ENCODE data around the gene PRDM16. TPM values are rescaled to one million over a fixed set of nuclear protein-coding genes. Genes with fewer than 3 reads are reported as not detected.
A peak's percentile ranks its signal among the peaks of the same experiment; 100 is the strongest.

Gene PRDM16
- total RNA-seq, 1 donor from 2014 or later = 17.7 TPM

DNA sequence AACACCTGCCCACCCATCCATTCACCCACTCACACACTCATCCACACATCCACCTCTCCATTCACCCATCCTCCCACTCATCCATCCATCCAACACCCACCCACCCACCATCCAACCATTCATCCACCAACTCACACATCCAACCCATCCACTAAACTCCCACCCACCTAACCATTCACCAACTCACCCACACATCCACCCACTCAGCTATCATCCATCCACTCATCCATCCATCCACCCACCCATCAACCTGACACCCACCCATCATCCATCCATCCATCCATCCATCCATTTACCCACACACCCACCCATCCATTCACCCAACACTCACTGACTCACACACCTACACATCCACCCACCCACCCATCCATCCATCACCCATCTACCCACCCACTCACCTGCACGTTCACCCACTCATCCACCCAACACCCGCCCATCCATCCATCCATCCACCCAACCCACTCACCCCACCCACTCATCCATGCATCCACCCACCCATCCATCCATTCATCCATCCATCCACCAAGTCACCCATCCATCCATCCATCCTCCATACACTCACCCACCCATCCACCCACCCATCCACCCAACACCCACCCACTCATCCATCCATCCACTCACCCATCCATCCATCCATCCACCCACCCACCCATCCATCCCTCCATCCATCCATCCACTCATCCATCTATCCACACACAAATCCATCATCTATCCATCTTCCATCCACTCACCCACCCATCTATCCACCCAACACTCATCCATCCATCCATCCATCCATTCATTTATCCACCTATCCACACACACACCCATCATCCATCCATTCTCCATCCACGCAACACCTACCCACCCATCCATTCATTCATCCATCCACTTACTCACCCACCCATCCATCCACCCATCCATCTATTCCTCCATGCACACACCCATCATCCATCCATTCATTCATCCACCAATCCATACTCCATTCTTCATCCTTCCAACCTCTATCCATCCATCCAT lies 17.4 kb upstream of the PRDM16 start:
- DNase-seq (no peak), ATAC-seq (no peak)
- intact Hi-C loops (cut with micrococcal nuclease) = no loop called here

DNA sequence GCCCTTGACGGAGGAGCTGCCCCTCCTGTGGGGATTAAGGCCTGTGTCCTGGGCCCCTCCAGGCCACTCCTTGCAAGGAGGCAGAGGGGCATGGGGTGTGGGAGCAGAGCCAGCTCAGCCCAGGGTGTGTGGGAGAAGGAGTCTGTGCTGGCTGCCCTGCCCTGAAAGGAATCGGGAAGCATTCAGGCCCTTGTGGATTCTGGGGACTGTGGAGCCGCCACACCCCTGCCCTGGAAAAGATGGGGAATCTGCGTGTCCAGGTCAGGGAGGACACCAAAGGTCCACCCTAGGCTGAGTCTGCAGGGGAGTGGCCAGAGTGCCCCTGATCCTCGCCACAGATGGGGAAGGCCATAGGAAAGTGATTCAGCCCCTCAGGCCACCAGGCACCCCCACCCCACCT lies 16.5 kb upstream of the PRDM16 start:
- intact Hi-C loops (cut with micrococcal nuclease) = no loop called here

DNA sequence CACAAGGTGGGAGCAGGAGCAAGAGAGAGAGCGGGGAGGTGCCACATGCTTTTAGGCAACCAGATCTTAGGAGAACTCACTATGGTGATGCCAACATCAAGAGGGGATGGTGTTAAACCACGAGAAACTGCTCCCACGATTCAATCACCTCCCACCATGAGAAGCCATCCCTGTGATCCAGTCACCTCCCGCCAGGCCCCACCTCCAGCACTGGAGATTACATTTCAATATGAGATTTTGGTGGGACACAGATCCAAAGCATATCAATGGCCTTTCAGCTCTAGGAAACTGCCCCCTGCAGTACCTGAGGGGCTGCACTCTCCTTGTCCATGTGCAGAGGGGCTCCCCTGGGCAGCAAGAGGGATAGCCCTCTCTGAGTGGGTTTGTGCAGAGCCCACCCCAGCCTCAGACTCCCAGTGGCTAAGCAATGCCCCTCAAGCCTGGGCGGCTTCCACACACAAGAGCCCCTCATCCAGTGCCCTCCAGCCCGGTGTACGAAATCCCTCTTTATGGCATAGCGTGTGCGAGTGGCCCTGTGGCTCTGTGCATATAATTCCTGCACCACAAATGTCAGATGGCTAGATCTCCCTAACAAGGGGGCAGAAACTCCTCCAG lies 15.5 kb upstream of the PRDM16 start:
- intact Hi-C loops (cut with micrococcal nuclease) = no loop called here
- DNase-seq (no peak), ATAC-seq (no peak)

More for the DNA sequence above, 16.5 kb upstream of the PRDM16 start:
- no peak for DNase-seq
- ATAC-seq = no peak

DNA sequence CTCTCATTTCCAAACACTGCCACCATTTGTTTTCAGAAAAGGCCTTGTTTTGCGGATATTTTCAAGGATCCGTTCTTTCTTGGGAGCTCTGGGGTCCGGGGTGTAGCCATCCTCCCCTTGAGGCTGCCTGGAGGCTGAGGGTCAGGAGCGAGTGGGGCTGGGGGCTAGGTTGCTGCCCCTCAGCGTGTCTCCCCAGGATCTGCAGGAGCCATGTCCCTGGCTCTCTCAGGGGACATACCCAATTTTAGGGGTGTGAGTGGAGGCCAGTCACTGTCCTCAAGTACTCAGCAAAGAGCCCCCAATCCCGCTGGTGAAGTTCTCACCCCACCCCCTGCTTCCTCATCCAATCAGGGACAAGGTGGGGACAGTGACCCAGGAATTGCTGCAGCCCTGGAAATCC lies 15.0 kb upstream of the PRDM16 start:
- intact Hi-C loops (cut with micrococcal nuclease) = no loop called here
- DNase-seq (no peak), ATAC-seq (no peak)

DNA sequence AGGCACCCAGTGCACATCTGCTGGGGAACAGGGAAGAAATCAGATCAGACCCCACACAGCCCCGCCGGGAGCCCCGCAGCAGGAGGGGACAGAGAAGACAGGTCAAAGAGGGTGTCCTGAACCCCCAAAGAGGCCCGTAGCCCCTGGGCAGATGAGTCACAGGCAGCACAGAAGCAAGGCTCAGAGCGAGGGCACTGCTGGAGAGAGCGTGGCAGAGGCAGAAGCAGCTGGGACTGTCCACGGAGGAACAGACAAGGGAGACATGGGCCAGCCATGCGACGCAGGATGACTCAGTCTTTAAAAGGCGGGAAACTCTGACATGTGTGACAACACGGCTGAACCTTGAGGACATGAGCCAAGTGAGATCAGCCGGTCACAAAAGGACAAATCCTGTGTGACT lies 14.5 kb upstream of the PRDM16 start:
- DNase-seq = no peak
- no peak for ATAC-seq
- intact Hi-C loops (cut with micrococcal nuclease) = no loop called here

DNA sequence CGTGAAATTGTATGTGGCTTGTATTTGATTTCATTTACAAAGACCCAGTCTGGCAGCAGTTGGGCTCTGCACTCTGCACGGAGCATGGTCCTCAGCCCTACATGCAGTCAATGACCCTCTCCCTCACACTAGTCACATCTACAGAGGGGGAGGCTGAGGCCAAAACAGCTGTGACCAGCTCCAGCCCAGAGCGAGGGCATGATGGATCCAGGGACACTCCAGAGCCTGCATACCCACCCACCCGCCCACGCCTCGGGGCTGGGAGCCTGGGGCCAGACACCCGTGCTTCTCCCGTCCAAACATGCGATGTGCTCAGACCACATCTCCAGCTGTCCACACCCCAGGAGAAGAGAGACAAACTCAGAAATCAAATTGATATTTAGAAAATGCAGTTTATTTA lies 14.0 kb upstream of the PRDM16 start:
- intact Hi-C loops (cut with micrococcal nuclease) = no loop called here
- ATAC-seq = no peak
- no peak for DNase-seq

DNA sequence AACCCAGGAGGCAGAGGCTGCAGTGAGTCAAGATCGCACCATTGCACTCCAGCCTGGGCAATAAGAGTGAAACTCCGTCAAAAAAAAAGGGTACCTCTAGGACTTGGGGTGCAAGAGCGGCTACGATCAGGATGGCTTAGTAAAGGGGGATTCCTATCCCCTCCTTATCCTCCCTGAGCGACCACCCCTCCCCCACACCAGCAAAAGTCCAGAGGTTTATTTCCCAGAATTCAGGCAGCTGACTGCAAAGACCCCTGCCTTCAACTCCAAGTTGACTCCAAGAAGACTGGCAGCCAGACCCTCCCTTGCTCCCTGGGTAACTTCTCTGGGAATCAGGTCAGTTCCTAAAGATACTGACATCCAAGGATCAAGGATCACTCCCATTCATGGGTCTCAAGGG lies 12.4 kb upstream of the PRDM16 start:
- DNase-seq (no peak), ATAC-seq (no peak)
- intact Hi-C loops (cut with micrococcal nuclease) = no loop called here

DNA sequence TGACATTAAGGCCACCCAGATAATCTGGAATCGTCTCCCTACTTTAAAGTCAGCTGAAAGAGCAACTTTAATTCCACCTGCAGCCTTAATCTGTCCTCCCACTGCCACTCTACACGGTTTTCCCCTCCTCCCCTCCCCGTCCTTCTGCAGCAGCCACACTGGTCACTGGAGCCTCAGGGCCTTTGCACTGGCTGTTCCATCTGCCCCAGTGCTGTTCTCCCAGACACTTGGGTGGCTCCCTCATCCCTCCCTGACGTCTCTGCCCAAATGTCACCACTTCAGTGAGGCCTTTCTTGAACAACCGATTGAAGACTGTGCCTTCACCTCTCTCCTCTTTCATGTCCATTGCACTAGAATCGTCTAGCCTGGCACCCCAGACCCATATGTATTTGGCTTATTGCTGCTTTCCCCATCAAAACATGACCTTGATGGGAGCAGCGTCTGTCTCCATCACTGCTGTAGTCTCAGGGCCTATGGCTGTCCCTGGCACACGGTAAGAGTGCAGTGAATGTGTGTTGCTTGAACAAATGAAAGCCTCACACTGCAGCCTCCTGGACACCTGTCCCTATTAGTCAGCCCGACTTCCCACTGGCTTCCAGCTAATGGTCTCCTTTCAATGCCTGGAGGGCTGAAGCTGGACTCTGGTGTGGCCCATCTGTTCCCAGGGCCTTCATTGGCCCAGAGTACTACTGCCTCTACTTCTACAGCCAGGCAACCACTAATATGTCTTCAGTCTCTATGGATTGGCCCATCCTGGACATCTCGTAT lies 10.6 kb upstream of the PRDM16 start:
- ATAC-seq = no peak
- intact Hi-C loops (cut with micrococcal nuclease) = no loop called here
- DNase-seq = no peak

DNA sequence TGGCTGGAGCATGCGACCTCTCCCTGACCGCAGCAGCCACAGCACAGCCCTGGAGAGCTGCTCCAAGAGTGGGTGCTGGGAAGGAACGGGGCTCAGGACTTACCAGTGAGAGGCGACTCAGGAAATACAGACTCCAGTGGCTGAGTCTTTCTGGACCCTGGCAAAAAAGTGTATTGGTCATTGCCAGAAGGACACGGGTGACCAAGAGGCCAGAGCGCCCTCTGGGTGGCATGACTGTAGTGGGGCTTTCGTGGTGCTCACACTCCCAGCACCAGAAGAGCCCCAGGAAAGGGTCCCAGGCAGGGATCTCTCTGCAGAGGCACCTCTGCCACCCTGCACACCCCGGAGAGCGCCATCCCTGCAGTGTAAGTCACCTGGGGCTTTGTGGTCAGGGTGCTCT lies 8.9 kb upstream of the PRDM16 start:
- intact Hi-C loops (cut with micrococcal nuclease) = no loop called here
- ATAC-seq = no peak
- no peak for DNase-seq

DNA sequence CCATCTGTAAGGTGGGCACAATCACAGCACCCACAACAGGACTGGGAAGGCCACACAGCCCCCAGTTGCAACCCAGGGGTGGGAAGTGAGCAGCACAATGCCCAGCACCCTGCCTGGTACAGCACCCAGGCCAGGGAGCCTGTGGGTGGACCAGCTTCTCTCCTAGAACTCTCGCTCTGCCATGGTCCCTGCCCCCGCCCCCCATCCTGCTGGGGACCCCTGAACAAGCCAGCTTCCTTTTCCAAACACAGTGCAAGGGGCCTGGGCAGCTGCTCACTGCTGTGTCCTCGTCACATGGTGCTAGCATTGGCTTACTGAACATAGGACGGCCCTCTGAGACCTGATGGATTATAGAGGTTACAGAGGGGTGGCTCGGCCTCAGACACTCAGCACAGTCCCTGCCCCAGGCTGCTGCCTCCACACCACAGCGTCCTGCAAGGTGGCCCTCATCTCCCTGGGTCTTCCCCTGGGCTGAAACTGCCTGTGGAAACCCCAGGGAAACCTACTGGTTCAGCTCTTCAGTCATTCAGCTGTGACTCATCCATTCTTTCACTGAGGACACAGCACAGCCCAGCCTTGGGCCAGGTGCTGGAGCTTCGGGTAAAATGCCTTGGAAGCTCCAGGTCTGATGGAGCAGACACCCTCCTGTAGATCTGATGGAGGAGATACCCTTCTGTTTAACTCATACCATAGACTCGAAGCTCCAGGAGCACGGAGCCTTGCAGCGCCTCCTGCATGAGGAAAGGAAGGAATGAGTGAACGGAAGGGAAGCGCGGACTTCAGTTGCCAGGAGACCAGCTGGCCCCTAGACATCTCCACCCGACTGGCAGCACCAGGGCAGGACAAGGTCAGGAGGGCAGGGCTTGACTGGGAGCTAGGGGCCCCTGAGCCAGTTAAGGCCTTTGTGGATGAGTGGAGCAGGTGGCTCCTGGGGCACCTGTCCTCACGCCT lies 8.1 kb upstream of the PRDM16 start:
- no peak for DNase-seq
- intact Hi-C loops (cut with micrococcal nuclease) = no loop called here
- ATAC-seq = no peak

DNA sequence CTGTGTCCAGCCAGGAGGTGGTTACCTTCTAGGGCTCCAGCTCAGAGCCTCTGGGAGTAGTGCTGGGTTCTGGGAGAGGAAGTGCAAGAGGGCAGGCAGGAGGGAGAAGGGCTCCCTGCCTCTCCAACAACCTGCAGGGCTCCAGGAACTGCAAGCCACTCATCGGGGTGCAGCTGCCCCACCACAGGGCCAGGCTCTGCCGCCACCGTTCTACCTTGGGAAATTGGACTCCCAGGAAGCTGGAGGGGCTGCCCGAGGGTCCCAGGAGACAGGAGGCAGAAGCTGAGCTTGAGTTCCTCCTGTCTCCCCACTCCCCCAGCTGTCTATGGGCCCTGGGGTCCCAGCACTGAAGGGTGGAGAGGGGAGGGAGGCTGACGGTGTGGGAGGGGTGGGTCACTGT lies 7.4 kb upstream of the PRDM16 start:
- DNase-seq = no peak
- ATAC-seq = no peak
- intact Hi-C loops (cut with micrococcal nuclease) = no loop called here

DNA sequence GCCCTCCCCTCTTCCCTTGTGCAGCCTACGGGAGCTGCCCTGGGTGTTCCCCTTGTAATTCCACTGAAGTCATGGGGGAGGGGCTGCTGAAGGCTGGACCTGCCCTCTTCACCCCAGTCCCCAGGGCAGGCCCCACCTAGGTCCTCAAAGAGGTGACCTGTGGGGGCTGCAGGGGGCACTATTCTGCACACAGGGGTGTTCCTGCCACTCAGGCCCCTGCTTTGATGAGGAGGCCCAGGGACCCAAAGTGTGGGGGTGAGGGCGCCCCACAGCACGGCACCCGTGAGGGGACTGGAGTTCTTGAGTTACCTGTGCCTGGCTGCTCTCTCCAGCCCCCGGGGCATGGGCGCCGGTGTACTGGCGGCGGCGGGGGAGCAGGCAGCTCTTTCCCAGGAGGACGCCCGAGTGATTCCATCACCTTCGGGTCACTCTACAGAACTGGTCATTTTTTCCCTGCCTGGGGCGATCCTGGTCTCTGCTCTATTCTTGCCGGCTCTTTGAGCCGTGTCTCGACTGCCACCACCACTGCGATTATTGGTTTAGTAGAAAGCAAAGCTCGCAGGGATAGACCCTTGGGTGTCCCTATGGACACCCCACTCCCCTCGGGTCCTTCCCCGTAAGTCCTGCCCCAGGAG lies 6.9 kb upstream of the PRDM16 start:
- no peak for DNase-seq
- ATAC-seq = no peak

DNA sequence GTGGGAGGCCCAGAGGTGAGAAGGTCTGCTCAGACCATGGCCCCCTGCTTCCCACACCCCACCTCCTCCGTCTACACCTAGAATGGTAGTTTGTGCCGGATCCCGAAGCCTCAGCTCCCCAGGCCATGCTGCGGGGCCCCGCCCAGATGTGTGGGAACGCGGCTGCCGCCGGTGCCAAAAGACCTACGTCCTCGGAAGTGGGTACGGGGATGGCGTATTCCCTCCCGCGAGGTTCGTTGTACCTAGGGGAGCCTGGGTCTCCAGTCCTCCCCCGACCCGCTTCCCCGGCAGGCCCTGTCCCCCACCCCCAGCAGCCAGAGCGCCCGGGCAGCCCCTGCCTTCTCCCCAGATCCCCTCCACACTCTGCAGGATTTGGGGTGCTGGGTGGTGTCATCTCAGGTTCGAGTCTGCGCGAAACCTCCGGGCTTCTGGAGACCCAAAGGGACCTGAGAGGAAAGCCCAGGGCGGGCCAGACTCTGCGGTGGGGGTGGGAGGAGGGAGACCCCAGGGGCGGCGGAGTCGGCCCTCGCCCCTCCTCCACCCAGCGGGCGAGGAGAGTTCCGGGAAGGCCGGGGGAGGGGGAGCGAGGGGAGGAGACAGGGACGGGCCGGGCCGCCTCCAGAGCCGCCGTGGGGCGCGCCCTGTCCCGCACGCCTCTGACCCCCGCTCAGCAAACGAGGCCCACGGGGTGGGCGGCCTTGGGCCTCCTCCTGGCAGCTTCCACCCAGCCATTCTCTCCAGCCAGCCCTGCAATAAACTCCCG lies 6.2 kb upstream of the PRDM16 start:
- no peak for DNase-seq
- no peak for ATAC-seq
- intact Hi-C loops (cut with micrococcal nuclease) = no loop called here

More for the DNA sequence above, 6.9 kb upstream of the PRDM16 start:
- intact Hi-C loops (cut with micrococcal nuclease) = no loop called here

DNA sequence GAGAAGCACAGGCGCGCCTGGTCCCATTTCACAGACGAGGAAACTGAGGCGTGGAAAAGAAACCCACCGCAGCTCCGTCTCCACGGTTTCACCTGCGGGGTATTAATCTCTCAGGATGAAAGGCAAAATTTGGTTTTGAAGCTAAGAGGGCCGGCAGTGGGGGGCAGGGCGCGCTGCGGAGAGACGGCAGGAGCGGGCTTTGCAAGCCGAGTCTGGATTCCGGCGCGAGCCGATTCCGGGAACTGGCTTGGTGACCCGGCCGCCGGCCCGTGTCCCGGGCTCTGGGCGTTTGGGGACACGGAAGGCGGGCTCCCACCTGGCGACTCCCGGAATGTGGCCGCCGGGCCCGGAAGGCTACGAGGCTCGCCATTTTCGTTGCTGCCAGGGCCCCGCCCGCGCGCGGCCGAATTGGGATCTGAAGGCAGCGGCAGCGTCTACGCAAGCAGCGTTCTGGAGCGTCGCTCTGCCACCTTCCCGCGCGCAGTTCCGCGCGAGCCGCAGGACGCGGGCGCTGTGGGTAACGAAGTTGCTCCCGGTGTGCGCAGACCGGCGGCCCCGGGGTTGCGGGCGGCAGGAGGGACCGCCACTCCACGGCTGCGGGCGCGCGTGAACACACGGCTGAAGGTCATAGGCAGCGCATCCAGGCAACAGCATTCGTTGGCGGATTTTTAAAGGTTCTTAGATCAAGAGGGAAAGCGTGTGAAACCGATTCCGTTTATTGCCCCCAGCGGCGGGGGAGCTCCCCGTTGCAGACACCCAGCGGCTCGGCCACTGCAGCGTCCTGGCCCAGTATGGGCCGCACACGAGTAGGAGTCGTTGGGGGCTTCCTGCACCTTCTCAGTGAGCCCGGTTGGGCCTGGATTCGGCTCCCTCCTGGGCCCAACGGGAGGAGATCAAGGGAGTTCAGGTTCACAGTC lies 5.4 kb upstream of the PRDM16 start:
- peak; percentile 35 for DNase-seq
- no peak for ATAC-seq
- intact Hi-C loops (cut with micrococcal nuclease) = no loop called here

DNA sequence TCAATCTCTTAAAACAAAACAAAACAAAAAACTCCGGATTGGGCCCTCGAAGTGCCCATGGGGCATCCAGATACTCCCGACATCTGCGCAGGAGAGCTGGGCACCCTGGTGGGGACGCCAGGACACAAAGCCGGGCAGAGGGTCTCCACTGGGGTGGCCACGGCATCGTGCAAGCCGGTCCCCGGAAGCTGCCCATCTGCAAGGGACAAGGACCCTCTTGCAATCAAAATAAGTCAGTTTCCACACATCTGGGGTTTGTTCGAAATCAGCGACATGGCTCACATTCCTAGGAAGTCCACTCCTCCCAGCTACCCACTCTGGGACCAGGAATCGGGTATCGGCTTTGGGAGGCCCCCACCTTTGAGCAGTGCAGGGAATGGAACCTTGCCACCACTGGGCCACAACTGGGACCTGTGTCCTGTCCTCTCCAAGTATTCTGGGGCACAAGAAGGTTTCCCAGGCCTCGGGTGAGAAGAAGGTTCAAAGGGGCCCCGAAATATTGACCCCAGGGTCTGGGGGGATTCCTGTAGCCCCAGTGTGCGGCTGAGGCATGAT lies 4.6 kb upstream of the PRDM16 start:
- DNase-seq (no peak), ATAC-seq (no peak)
- intact Hi-C loops (cut with micrococcal nuclease) = no loop called here

DNA sequence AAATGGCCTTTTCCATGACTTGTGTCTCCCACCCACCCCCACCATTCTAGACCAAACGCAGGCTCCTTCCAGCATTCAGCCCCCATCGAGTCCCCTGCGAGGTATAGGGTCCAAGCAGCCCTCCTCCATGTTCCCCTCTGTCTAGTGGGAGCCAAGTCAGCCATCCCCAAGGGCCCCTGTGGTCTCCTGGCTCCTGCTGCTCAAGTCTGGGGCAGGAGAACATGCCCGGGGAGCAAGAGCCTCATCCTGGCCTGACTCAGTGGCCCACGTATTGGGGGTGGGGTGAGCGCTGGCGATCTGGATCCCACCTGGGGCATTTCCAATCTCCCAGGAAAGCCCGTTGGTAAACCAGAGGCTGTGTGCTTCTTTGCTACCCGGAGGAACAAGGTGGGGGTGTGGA lies 4.1 kb upstream of the PRDM16 start:
- intact Hi-C loops (cut with micrococcal nuclease) = no loop called here
- no peak for ATAC-seq
- DNase-seq = no peak

Data from left ventricle myocardium superior (tissue), 1 donor.